ENCODE results near the gene GPR62.
"Not testable (repeated sequence)": the region's sequence is repeated elsewhere in the genome, so short reads cannot be mapped to it uniquely, and the experiment has no call there.

GPR62 gene

GRCh38 chr3:51970606-51971300 lies 15.6 kb downstream of the GPR62 start:
- DNase-seq (ENCODE audit: low read depth): no peak

GRCh38 chr3:51971350-51971749 lies 16.2 kb downstream of the GPR62 start:
- DNase-seq (ENCODE audit: low read depth): no peak

GRCh38 chr3:51974277-51974962 lies 19.2 kb downstream of the GPR62 start:
- no peak for DNase-seq (ENCODE audit: low read depth)

GRCh38 chr3:51974963-51975851 lies 20.0 kb downstream of the GPR62 start, which contains the start of gene ABHD14A:
Gene ABHD14A (plus strand): TSS chr3:51975064. CDS start chr3:51975136, 72 bp downstream.
- DNase-seq (ENCODE audit: low read depth): peak; percentile 57

GRCh38 chr3:51975852-51976549 lies 20.8 kb downstream of the GPR62 start:
- no peak for DNase-seq (ENCODE audit: low read depth)

- no peak for DNase-seq (ENCODE audit: low read depth)
These were observed 22.4 kb downstream of the GPR62 start for GRCh38 chr3:51977446-51978142.

- DNase-seq (ENCODE audit: low read depth): no peak
These were observed 22.9 kb downstream of the GPR62 start for GRCh38 chr3:51978143-51978502.

GRCh38 chr3:51980253-51980652 lies 25.1 kb downstream of the GPR62 start:
- DNase-seq (ENCODE audit: low read depth): no peak

- no peak for DNase-seq (ENCODE audit: low read depth)
These were observed 27.2 kb downstream of the GPR62 start for GRCh38 chr3:51982352-51982837.

GRCh38 chr3:51982838-51983577 lies 27.8 kb downstream of the GPR62 start, which contains the start of gene ACY1:
Gene ACY1 (plus strand): TSS chr3:51983535. CDS start chr3:51984065, 530 bp downstream.
- DNase-seq (ENCODE audit: low read depth): peak; percentile 55

- no peak for DNase-seq (ENCODE audit: low read depth)
These were observed 28.5 kb downstream of the GPR62 start for GRCh38 chr3:51983578-51984268.

- DNase-seq (ENCODE audit: low read depth): no peak
These were observed 29.1 kb downstream of the GPR62 start for GRCh38 chr3:51984269-51984647.

- DNase-seq (ENCODE audit: low read depth): no peak
These were observed 29.9 kb downstream of the GPR62 start for GRCh38 chr3:51985063-51985462.

GRCh38 chr3:51986010-51986947 lies 31.1 kb downstream of the GPR62 start:
- DNase-seq (ENCODE audit: low read depth): no peak

GRCh38 chr3:51987568-51987967 lies 32.4 kb downstream of the GPR62 start:
- DNase-seq (ENCODE audit: low read depth): no peak

GRCh38 chr3:51988286-51989146 lies 33.3 kb downstream of the GPR62 start:
- no peak for DNase-seq (ENCODE audit: low read depth)

- not testable (repeated sequence) for DNase-seq (ENCODE audit: low read depth)
These were observed 35.4 kb downstream of the GPR62 start for GRCh38 chr3:51990501-51990971.

All from T follicular helper cell (primary cell).